VCaP (cell line): ENCODE measurements around the gene PLBD1.

Experiments
- H3K27ac ChIP-seq: fragments of 450-650 bp; 2 replicates; pipeline ENCODE4 v1.5.1; 2017
- TF ChIP-seq, protein P1 (sequence below): fragments of 450-650 bp; conservative IDR thresholded peaks from 2 replicates; pipeline ENCODE4 v1.5.1; 2017; ENCODE audit warnings: mild to moderate bottlenecking, moderate library complexity

The PLBD1 gene

DNA sequence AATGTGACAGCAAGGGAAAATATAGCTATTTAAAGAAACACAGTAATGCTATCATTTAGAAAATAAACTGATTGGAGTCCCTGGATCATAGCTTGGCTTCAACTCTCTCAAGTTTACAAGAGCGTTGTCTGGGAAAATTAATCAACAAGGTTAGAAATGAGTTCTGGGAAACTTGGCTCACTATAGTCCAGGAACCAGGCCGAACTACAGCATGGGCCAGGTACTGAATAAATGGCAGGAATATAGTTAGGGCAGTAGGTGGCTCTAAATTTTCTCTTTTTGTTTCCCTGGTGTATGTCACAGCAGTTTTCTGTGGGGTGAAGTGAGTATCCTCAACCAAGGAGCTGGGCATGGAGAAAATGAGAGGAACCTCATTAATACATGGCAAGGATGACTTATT, 72.4 kb downstream of the PLBD1 start:
- no peak overlapping the region for H3K27ac ChIP-seq
- TF ChIP-seq, protein P1, sequence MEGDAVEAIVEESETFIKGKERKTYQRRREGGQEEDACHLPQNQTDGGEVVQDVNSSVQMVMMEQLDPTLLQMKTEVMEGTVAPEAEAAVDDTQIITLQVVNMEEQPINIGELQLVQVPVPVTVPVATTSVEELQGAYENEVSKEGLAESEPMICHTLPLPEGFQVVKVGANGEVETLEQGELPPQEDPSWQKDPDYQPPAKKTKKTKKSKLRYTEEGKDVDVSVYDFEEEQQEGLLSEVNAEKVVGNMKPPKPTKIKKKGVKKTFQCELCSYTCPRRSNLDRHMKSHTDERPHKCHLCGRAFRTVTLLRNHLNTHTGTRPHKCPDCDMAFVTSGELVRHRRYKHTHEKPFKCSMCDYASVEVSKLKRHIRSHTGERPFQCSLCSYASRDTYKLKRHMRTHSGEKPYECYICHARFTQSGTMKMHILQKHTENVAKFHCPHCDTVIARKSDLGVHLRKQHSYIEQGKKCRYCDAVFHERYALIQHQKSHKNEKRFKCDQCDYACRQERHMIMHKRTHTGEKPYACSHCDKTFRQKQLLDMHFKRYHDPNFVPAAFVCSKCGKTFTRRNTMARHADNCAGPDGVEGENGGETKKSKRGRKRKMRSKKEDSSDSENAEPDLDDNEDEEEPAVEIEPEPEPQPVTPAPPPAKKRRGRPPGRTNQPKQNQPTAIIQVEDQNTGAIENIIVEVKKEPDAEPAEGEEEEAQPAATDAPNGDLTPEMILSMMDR = no peak

DNA sequence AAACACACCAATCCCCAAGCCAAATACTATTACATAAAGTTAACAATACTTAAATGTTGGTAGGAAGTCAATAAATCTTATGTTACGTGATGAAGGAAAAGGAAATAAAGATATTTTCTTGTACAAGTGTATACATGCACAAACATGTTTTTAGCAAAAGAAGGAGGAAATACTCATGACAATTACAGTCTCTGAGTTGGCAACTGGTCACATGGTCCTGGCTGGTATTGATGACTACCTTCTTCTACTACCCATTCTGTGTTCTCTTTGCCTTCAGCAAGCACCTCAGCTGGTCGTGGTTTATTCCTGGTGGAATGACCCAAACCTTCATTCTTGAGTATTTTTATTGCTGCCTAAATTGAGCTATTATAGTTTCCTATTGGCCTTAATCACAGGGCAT, 84.8 kb downstream of the PLBD1 start:
- TF ChIP-seq, protein P1 = no peak
- no peak overlapping the region for H3K27ac ChIP-seq

GRCh38 chr12:14482361-14482760, 85.3 kb downstream of the PLBD1 start:
- TF ChIP-seq, protein P1 = no peak
- H3K27ac ChIP-seq = no peak overlapping the region

- TF ChIP-seq, protein P1 = no peak
- peak overlapping the region; percentile 19; the same call in 1 of the 2 replicates for H3K27ac ChIP-seq
Measured at GRCh38 chr12:14481201-14481600, 86.5 kb downstream of the PLBD1 start.

GRCh38 chr12:14479004-14479403, 88.7 kb downstream of the PLBD1 start:
- H3K27ac ChIP-seq = no peak overlapping the region
- TF ChIP-seq, protein P1 = no peak

- TF ChIP-seq, protein P1 = no peak
- no peak overlapping the region for H3K27ac ChIP-seq
Measured at GRCh38 chr12:14473707-14474287, 93.9 kb downstream of the PLBD1 start.

GRCh38 chr12:14471497-14471896, 96.2 kb downstream of the PLBD1 start:
- H3K27ac ChIP-seq = no peak overlapping the region
- TF ChIP-seq, protein P1 = no peak
